ENCODE data around the gene PTH2R. TPM values are rescaled to one million over a fixed set of nuclear protein-coding genes. Genes with fewer than 3 reads are reported as not detected.
"Not testable (repeated sequence)": the region's sequence is repeated elsewhere in the genome, so short reads cannot be mapped to it uniquely, and the experiment has no call there.

The PTH2R gene
- total RNA-seq, 1 experiment from 2014 or later, result 0.32 TPM

DNA sequence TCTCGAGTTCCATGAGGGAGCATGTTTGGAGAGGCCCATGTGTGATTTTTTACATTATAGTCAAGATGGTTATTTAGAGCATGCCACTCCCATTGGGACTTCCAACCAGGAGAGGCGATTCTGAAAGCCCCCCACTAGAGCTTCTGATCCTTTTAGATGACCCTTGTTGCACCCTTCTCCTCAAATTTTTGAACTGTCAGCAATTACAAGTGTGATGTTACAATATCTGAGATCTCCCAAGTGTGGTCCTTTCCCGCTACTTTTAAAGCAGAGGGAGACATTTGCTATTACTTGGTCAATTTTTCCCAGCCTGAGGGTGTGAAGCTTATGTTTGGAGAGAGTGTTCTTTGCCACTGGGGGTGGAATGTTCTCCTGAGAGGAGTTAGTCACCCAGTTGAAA lies 16.7 kb upstream of the PTH2R start:
- DNase-seq, result no peak
- ChIA-PET POLR2A (no interaction called here), CTCF (interaction anchor here (0.7 kb wide), 1 partner anchor 1679 kb away, joined by 3 read pairs; no protein-coding TSS in a partner anchor)
- Mint-ChIP-seq H3K9me3 (ENCODE audit: unreplicated experiment) (peaks cover 20% of the 10 kb centered on the region), H3K27ac (ENCODE audit: unreplicated experiment) (no peak overlapping the region), H3K27me3 (ENCODE audit: insufficient read depth, unreplicated experiment) (peaks cover 3% of the 10 kb centered on the region), H3K4me1 (ENCODE audit: low read depth, unreplicated experiment) (no peaks in the 10 kb centered on the region), H3K4me3 (ENCODE audit: unreplicated experiment) (no peak overlapping the region), H3K36me3 (ENCODE audit: insufficient read depth, unreplicated experiment) (no peaks in the 10 kb centered on the region)
- peaks cover 13% of the 10 kb centered on the region; the same call in 1 of the 2 replicates for H3K9me3 ChIP-seq
- TF ChIP-seq, protein P1, sequence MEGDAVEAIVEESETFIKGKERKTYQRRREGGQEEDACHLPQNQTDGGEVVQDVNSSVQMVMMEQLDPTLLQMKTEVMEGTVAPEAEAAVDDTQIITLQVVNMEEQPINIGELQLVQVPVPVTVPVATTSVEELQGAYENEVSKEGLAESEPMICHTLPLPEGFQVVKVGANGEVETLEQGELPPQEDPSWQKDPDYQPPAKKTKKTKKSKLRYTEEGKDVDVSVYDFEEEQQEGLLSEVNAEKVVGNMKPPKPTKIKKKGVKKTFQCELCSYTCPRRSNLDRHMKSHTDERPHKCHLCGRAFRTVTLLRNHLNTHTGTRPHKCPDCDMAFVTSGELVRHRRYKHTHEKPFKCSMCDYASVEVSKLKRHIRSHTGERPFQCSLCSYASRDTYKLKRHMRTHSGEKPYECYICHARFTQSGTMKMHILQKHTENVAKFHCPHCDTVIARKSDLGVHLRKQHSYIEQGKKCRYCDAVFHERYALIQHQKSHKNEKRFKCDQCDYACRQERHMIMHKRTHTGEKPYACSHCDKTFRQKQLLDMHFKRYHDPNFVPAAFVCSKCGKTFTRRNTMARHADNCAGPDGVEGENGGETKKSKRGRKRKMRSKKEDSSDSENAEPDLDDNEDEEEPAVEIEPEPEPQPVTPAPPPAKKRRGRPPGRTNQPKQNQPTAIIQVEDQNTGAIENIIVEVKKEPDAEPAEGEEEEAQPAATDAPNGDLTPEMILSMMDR (IDR thresholded peaks at IDR 0.05; ENCODE audit: insufficient read depth in 1 of 2, low read depth in 1 of 2, low read length in 1 of 2, severe bottlenecking in 1 of 2, unreplicated experiment in 1 of 2), result no peak
- no peaks in the 10 kb centered on the region for H3K4me1 ChIP-seq
- no TSS peak for BruUV-seq (replicated peaks)
- intact Hi-C loops (cut with micrococcal nuclease; ENCODE audit: unreplicated experiment), result no loop called here
- H3K36me3 ChIP-seq (ENCODE audit: control insufficient read depth, insufficient read depth, low read length), result no peaks in the 10 kb centered on the region
- no peak overlapping the region for H3K4me3 ChIP-seq (ENCODE audit: low read depth, low read length)
- no peaks in the 10 kb centered on the region for H3K27me3 ChIP-seq (replicated peaks; ENCODE audit: control insufficient read depth, insufficient read depth, low read length)

DNA sequence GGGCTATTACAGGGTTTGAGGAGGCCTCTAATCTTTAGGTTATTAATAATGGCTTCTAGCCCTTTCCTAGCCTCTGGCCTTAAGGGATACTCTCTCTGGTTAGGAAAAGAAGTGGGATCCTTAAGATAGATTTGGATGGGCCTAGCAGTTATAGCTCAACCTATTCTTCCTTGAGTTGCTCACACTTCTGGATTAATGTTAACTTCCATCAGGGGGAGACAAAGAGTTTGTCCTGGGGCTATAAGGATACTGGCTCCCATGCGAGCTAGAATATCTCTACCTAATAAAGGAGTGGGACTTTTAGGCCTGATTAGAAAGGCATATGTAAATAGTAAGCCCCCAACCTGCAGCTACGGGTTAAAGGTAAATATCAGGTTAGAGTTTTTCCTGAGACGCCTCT lies 14.3 kb upstream of the PTH2R start:
- Mint-ChIP-seq H3K9me3 (ENCODE audit: unreplicated experiment) (peaks cover 20% of the 10 kb centered on the region), H3K4me1 (ENCODE audit: low read depth, unreplicated experiment) (no peaks in the 10 kb centered on the region), H3K27me3 (ENCODE audit: insufficient read depth, unreplicated experiment) (peaks cover 3% of the 10 kb centered on the region), H3K27ac (ENCODE audit: unreplicated experiment) (no peak overlapping the region), H3K4me3 (ENCODE audit: unreplicated experiment) (no peak overlapping the region), H3K36me3 (ENCODE audit: insufficient read depth, unreplicated experiment) (no peaks in the 10 kb centered on the region)
- ChIA-PET CTCF (interaction anchor here (1.1 kb wide), 1 partner anchor 15 kb away, joined by 3 read pairs; no protein-coding TSS in a partner anchor), POLR2A (no interaction called here)
- intact Hi-C loops (cut with micrococcal nuclease; ENCODE audit: unreplicated experiment), result no loop called here
- Histone ChIP-seq H3K9me3 (peaks cover 15% of the 10 kb centered on the region; the same call in 1 of the 2 replicates), H3K27me3 (replicated peaks; ENCODE audit: control insufficient read depth, insufficient read depth, low read length) (no peaks in the 10 kb centered on the region), H3K36me3 (ENCODE audit: control insufficient read depth, insufficient read depth, low read length) (no peaks in the 10 kb centered on the region), H3K4me1 (no peaks in the 10 kb centered on the region), H3K4me3 (ENCODE audit: low read depth, low read length) (no peak overlapping the region)
- TF ChIP-seq, protein P1 (IDR thresholded peaks at IDR 0.05; ENCODE audit: insufficient read depth in 1 of 2, low read depth in 1 of 2, low read length in 1 of 2, severe bottlenecking in 1 of 2, unreplicated experiment in 1 of 2), result no peak
- no TSS peak for BruUV-seq (replicated peaks)
- DNase-seq, result no peak

GRCh38 chr2:208396796-208397195 lies 9.8 kb upstream of the PTH2R start:
- CTCF ChIA-PET; H3K36me3 Mint-ChIP-seq (ENCODE audit: insufficient read depth, unreplicated experiment); POLR2A ChIA-PET; H3K27me3 Mint-ChIP-seq (ENCODE audit: insufficient read depth, unreplicated experiment); H3K4me1 ChIP-seq; BruUV-seq (replicated peaks); H3K27me3 ChIP-seq (replicated peaks; ENCODE audit: control insufficient read depth, insufficient read depth, low read length); H3K4me1 Mint-ChIP-seq (ENCODE audit: low read depth, unreplicated experiment); H3K27ac Mint-ChIP-seq (ENCODE audit: unreplicated experiment); H3K4me3 Mint-ChIP-seq (ENCODE audit: unreplicated experiment); DNase-seq; H3K4me3 ChIP-seq (ENCODE audit: low read depth, low read length); H3K36me3 ChIP-seq (ENCODE audit: control insufficient read depth, insufficient read depth, low read length): not testable (repeated sequence)
- H3K9me3 ChIP-seq, result peaks cover 15% of the 10 kb centered on the region; the same call in 1 of the 2 replicates
- intact Hi-C loops (cut with micrococcal nuclease; ENCODE audit: unreplicated experiment), result loop anchor here (5.0 kb wide), 3 partner anchors 71 to 1181 kb away; no protein-coding TSS in a partner anchor
- peaks cover 20% of the 10 kb centered on the region for H3K9me3 Mint-ChIP-seq (ENCODE audit: unreplicated experiment)

All from Caco-2 (cell line).